NCI-H1048 (cell line): ENCODE data around the gene HOXB4.

Source experiments
- DNase-seq: peaks from one replicate; lab custom pipeline; 2025; lab: John Stamatoyannopoulos, UW

The HOXB4 gene

DNA sequence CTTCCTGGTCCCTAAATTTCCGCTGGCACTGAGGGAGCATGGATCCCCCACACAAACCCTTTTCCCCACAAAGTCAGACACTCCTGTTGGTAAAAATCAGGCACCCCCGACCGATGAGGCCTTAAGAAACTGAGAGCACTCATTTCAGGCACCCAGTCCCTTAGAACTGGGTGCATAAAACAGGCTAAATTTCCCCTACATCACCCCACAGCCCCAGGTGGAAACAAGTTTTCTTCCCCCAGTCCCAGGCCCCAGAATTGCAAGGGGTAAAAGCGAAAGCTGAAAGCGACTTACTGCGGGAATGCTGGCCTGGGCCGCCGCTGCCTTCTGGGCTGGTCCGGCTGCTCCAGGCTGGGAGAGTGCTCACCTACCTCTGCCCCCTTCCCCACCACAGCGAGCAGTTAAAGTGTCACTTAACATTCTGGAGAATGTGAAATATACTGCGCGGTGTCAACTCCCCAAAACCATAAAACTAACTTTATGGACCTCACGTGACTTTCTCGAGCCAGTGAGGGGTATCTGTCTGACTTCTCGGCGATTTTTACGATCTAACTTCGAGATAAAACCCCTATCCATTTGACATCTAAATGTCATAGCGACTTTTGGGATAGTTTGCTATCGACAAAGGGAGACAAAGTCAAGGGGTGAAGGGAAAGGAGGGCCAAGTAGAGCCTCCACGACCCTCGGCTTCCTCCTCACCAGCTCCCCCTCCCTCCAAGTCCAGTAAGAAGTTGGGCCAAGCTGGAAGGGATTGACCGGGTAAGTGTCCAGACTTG, 11.9 kb upstream of the HOXB4 start, which contains the start of gene HOXB3:
TSS of gene HOXB3 (minus strand) at position 411 of the 776 bp plus-strand sequence. CDS start 37,767 bp downstream, outside the sequence.
- no peak for DNase-seq

- DNase-seq = no peak
These were observed 11.1 kb upstream of the HOXB4 start for GRCh38 chr17:48589060-48589830.

DNA sequence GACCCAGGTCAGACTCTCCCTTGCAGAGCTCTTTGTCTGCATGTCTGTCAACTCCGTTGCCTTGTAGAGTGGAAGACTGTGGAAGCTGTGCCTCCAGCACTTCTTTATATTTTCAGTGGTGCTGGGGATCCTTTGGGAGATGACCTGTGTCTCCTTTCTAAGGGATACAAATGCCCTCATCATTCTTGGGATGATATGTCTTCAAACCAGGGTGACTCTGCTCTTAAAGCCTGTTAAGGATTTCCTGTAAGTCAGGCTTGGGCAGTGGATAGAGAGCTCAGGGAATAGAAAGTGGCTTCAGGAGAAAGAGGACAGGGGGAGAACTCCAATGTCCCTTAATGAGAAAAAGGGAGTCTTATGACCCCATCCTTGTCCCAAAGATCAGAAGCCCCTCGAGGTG, 10.4 kb upstream of the HOXB4 start:
- DNase-seq = no peak

GRCh38 chr17:48588074-48588415, 9.9 kb upstream of the HOXB4 start:
- DNase-seq = no peak

- DNase-seq = no peak
These were observed 9.3 kb upstream of the HOXB4 start for GRCh38 chr17:48587276-48588073.

DNA sequence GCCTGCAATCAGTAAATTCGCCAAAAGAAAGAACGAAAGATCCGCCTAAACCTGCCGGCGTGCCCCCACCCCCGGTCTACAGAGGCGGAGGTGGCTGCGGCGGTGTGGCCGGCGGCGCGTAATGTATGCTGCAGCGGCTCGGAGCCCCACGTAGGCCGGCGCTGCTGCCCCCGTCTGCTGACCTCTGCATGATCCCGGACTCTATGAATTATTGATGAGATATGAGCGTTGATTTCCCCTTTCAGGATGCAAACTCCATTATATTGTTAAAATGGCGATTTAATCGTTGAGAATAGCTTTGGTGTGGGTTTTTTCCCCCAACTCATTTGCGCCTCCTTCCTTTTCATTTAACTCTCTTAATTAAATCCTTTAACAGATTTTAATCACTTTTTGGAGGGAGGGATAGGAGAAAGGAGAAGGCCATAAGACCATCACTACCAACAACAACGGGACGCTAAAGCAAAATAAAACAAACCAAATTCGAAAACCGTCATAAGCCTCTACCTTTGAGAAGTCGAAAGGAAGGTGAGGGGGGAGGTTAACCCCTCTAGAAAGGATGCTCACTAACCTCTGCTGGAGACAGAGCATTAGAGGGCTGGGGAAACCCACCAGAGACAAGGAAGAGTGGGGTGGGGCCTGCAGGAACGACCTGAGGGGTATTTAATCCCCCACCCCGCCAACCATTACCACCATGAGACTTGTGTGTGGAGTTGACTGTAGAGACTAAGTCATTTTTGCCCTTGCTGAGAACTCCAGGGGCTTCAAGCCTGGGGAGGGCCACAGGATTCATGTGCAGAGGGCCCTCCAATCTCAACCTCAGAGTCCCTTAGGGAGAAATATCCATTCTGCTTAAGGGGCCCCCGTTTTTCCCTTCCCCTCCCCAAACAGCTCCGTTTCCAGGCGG, 8.5 kb upstream of the HOXB4 start:
- DNase-seq = no peak

DNA sequence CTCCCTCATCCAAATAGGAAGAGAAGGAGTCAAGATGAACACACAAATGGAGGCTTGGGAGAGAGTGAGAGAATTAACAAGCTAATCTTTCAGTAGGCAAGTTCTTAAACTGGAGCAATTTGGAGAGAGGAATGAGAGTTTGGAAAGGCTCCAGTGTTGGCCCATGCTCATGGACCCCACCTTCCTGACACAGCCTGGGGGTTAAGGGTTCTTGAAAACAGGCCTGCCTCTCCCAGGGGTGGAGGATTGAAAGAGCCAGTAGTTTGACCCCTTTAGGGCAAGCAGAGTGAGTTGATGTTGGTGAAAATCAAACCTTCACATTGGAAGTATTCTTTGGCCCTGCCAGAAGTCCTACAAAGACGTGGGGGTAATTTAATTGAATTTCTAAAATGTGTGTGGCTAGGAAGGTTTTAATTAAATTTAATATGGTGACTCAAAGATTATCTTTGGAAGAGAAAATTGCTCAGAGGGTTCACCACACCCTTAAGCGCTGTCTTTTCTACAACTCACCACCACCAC, 6.1 kb upstream of the HOXB4 start:
- DNase-seq = no peak

- no peak for DNase-seq
These were observed 5.6 kb upstream of the HOXB4 start for GRCh38 chr17:48583708-48584222.

DNA sequence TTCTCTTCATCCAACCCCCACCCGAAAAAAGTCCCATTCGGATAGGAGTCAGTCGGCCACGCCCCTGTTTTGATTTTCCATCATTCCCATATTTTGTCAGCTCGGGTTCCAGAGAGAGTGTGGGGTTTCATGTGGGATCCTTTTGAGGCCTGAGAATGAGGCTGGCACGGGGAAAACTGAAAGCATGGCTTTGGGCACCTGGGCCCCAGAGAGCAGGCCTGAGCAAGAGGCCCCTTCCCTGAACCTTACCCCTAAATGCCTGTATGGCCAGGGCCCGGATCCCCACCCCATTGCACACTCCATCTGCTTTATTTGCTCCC, 4.6 kb upstream of the HOXB4 start:
- no peak for DNase-seq

GRCh38 chr17:48579760-48580554, 1.8 kb upstream of the HOXB4 start:
- no peak for DNase-seq

DNA sequence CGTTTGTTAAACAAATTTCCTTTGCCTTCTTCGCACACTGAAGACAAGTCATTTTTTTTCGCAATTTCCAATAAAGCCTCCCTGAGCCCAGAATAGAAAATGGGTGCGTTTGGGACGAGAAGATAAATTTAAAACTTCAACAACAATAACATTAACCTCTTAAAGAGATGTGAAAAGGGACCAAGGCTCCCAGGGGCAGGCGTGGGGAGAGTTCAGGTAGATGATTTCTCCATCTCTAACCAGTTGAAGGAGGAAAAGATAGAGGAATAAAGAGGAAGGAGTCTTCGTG, 1.3 kb upstream of the HOXB4 start:
- no peak for DNase-seq

- no peak for DNase-seq
These were observed 693 bp upstream of the HOXB4 start for GRCh38 chr17:48578616-48579470.

- DNase-seq = no peak
These were observed 712 bp downstream of the HOXB4 start for GRCh38 chr17:48577330-48577945.

- no peak for DNase-seq
These were observed 1.5 kb downstream of the HOXB4 start for GRCh38 chr17:48576479-48577309.

GRCh38 chr17:48575673-48576478, 2.3 kb downstream of the HOXB4 start:
- DNase-seq = no peak

GRCh38 chr17:48575066-48575582, 3.0 kb downstream of the HOXB4 start:
- DNase-seq = no peak

DNA sequence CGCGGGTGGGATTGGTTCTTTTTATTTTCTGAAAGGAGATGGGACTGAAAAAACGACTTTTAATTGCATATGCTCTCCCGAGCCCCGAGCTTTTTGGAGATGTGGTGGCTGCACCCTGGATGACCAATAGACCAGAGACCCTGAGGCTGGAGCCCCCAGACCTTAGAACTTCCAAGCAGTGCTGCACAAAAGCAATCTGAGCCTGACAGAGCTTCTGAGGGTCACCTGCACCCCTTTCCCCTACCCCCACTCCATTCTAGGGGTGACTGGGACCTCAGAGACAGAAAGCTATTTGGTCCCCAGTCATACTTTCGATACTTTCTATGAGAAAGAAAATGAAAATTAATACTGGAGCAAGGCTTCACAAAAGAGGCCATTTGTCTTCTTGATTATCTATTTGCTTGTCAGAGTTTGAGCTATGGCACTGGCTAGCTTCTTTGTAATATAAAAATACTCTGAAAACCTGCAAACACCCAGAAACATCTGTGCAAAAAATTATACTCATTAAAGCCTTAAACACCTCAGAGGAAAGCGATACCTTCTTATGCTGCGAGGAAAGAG, 3.6 kb downstream of the HOXB4 start:
- no peak for DNase-seq
